ENCODE measurements around the gene TRIM28. TPM values are rescaled to one million over a fixed set of nuclear protein-coding genes. Genes with fewer than 3 reads are reported as not detected.

TRIM28 gene
- total and polyA plus RNA-seq, 7 donors, result 84.8 to 236 (median 201) TPM

DNA sequence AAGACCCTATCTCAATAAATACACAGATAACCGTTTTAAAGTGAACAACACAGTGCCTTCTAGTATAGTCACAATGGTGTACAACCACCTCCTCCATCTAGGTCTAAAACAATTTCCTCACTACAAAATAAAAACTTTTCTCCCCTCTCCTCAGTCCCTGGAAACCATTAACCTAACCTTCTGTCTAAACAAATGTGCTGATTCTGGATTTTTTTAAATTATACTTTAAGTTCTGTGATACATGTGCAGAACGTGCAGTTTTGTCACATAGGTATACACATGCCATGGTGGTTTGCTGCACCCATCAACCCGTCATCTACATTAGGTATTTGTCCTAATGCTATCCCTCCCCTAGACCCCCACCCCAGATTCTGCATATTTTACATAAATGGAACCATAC, 14.5 kb upstream of the TRIM28 start:
- WGBS, 2 donors, result 79 to 83% methylated on average over 3 of the region's 3 CpGs
- Histone ChIP-seq H3K9me3 (no peaks in the 10 kb centered on the region), H3K36me3 (no peaks in the 10 kb centered on the region), H3K27me3 (peaks cover 0 to 9% (median 0%) of the 10 kb centered on the region in 3 donors), H3K4me1 (no peaks in the 10 kb centered on the region), H3K27ac (no peak overlapping the region), H3K4me3 (no peak overlapping the region)
- intact Hi-C loops (cut with DNase I), result no loop called here
- no peak for DNase-seq
- no peak for TF ChIP-seq EP300 (IDR thresholded peaks at IDR 0.05)
- no peak for TF ChIP-seq POLR2AphosphoS5 (IDR thresholded peaks at IDR 0.05)
- no peak for TF ChIP-seq POLR2A (IDR thresholded peaks at IDR 0.05)
- TF ChIP-seq, protein P1, sequence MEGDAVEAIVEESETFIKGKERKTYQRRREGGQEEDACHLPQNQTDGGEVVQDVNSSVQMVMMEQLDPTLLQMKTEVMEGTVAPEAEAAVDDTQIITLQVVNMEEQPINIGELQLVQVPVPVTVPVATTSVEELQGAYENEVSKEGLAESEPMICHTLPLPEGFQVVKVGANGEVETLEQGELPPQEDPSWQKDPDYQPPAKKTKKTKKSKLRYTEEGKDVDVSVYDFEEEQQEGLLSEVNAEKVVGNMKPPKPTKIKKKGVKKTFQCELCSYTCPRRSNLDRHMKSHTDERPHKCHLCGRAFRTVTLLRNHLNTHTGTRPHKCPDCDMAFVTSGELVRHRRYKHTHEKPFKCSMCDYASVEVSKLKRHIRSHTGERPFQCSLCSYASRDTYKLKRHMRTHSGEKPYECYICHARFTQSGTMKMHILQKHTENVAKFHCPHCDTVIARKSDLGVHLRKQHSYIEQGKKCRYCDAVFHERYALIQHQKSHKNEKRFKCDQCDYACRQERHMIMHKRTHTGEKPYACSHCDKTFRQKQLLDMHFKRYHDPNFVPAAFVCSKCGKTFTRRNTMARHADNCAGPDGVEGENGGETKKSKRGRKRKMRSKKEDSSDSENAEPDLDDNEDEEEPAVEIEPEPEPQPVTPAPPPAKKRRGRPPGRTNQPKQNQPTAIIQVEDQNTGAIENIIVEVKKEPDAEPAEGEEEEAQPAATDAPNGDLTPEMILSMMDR (IDR thresholded peaks at IDR 0.05), result no peak

DNA sequence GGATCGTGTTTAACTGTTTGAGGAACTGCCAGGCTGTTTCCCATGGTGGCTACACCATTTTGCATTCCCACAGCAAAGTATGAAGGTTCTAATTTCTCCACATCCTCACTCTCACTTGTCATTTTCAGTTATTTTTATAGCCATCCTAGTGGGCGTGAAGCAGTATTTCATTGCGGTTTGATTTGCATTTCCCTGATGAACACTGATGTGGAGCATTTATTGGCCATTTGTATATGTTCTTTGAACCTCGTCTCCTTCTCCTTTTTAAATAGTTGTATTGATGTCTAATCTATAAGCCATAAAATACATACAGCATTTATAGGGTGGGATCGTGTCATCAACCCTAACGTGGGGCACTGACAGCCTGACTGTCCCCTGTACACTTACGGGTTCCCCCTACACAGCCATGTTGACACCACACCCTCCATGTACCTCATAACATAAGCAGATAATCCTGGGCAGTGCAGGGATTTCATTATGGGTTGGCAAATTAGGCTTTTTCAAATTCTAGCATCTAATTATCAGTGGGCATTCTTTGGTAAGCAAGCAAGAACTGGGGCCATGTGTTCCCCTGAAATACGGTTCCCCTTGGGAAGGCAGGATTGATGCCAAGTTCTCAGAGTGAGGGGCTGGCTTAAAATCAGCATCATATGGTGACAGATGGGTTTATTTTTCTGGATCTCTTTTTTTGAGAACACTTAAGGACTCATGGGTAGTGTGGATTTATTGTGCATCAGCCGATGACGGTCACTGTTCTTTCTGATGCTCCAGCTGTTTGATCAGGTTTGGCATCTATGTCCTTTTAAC, 12.6 kb upstream of the TRIM28 start:
- intact Hi-C loops (cut with DNase I), result no loop called here
- WGBS, 2 donors, result 34 to 61% methylated on average over 10 of the region's 10 CpGs
- H3K27me3 ChIP-seq, result peaks cover 0 to 9% (median 0%) of the 10 kb centered on the region in 3 donors
- H3K36me3 ChIP-seq, result no peaks in the 10 kb centered on the region
- H3K4me1 ChIP-seq, result no peaks in the 10 kb centered on the region
- H3K27ac ChIP-seq, result no peak overlapping the region
- no peak for DNase-seq
- no peak for TF ChIP-seq POLR2A (IDR thresholded peaks at IDR 0.05)
- TF ChIP-seq, protein P1 (IDR thresholded peaks at IDR 0.05), result no peak
- no peak for TF ChIP-seq EP300 (IDR thresholded peaks at IDR 0.05)
- no peak for TF ChIP-seq POLR2AphosphoS5 (IDR thresholded peaks at IDR 0.05)
- no peaks in the 10 kb centered on the region for H3K9me3 ChIP-seq
- H3K4me3 ChIP-seq, result no peak overlapping the region

DNA sequence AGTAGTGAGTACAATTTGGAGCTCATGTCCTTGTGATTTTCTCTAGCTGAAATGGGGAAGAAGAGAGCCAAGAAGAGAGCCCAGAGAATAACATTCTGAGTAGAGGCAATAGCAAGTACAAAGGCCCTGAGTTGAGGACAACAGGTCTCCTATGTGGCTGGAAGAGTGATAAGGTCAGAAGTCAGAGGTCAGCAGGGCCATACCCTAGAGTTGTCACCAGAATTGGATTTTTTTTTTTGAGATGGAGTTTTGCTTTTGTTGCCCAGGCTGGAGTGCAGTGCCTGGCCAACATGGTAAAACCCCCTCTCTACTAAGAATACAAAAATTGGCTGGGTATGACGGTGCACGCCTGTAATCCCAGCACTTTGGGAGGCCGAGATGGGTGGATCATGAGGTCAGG, 8.0 kb upstream of the TRIM28 start:
- Histone ChIP-seq H3K27ac (no peak overlapping the region), H3K27me3 (peaks cover 8 to 42% (median 21%) of the 10 kb centered on the region in 3 donors), H3K9me3 (no peaks in the 10 kb centered on the region), H3K4me1 (peaks cover 0 to 8% (median 6%) of the 10 kb centered on the region in 4 donors), H3K4me3 (no peak overlapping the region), H3K36me3 (no peaks in the 10 kb centered on the region)
- intact Hi-C loops (cut with DNase I), result no loop called here
- 94 to 95% methylated on average over 3 of the region's 3 CpGs for WGBS, 2 donors
- TF ChIP-seq EP300 (IDR thresholded peaks at IDR 0.05) (no peak), POLR2AphosphoS5 (IDR thresholded peaks at IDR 0.05) (no peak), POLR2A (IDR thresholded peaks at IDR 0.05) (no peak)
- TF ChIP-seq, protein P1 (IDR thresholded peaks at IDR 0.05), result no peak
- no peak for DNase-seq

DNA sequence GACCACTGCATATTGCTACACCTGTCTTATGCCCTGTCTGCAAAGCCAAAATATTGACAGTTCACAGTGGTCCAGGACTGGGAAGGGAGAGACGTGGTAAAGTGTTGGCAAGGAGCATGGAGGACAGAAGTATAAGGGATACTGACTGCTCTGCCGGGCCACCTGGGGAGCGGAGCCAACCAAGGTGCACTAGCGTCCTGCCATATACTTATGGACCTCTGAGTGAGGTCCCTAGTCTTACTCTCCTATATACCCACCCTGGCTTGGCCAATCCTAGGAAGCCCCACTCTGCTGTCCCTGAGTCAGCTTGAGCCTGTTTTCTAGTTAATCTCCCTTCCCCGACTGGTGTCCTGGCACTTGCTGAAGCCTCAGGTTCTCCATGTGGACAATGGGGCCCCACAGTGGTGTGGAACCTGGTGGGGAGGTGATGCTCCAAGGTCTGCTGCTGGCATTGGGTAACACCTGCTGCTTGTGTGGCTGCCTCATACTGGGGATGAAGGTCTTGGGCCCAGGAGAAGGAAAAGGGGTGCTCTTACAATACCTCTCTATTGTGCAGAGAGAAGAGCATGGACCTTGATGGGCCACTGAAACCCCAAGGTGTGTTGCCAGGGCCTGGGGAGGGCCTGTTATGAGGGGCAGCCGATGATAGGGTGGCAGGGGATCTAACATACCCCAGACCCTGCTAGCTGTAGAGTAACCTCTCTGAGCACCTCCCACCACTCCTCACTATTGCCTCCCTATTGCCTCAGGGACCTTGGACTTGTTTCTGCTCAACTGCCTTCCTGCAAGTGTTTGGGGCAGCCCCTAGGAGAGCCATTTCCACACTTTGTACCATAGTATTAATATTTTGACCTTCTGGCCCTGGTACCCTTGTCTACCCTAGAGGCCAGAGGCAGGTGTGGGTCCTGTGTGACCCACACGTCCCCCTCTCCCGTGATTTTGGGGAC, 6.7 kb upstream of the TRIM28 start:
- no peaks in the 10 kb centered on the region for H3K36me3 ChIP-seq
- no peaks in the 10 kb centered on the region for H3K9me3 ChIP-seq
- 93 to 95% methylated on average over 8 of the region's 8 CpGs for WGBS, 2 donors
- H3K4me3 ChIP-seq, result no peak overlapping the region
- intact Hi-C loops (cut with DNase I), result no loop called here
- DNase-seq, result no peak
- TF ChIP-seq POLR2AphosphoS5 (IDR thresholded peaks at IDR 0.05) (no peak), POLR2A (IDR thresholded peaks at IDR 0.05) (no peak), EP300 (IDR thresholded peaks at IDR 0.05) (no peak)
- TF ChIP-seq, protein P1 (IDR thresholded peaks at IDR 0.05), result no peak
- H3K27ac ChIP-seq, result no peak overlapping the region
- peaks cover 0 to 8% (median 6%) of the 10 kb centered on the region in 4 donors for H3K4me1 ChIP-seq
- H3K27me3 ChIP-seq, result peaks cover 8 to 37% (median 21%) of the 10 kb centered on the region in 3 donors
